ENCODE data around the gene SAMD4A. TPM values are rescaled to one million over a fixed set of nuclear protein-coding genes. Genes with fewer than 3 reads are reported as not detected.

SAMD4A gene
- total and polyA plus RNA-seq, 2 donors (not counting 1 experiment from before 2014, with no cell fraction given): 9.3 to 39.8 TPM

- Histone ChIP-seq H2AFZ (ENCODE audit: low read length) (no peak overlapping the region), H3K4me2 (ENCODE audit: extremely low read depth, insufficient read depth, low read length) (no peak overlapping the region), H3K79me2 (ENCODE audit: control insufficient read depth, insufficient read depth, low read length) (no peaks in the 10 kb centered on the region), H3K9me3 (ENCODE audit: control insufficient read depth, insufficient read depth, low read depth, low read length) (no peaks in the 10 kb centered on the region), H3K36me3 (ENCODE audit: control insufficient read depth, insufficient read depth, low read length) (no peaks in the 10 kb centered on the region), H3K4me3 (replicated peaks in 1 of 4; ENCODE audit: control extremely low read depth in 1 of 4, insufficient read depth in 1 of 4, low read depth in 3 of 4, low read length in 4 of 4) (no peak overlapping the region), H3K27me3 (ENCODE audit: control insufficient read depth, insufficient read depth, low read length) (peaks cover 3% of the 10 kb centered on the region), H3K4me1 (ENCODE audit: control insufficient read depth, extremely low read depth, insufficient read depth, low read length) (no peaks in the 10 kb centered on the region), H3K9ac (ENCODE audit: insufficient read depth, low read length) (no peak overlapping the region), H4K20me1 (ENCODE audit: control insufficient read depth, extremely low read depth, insufficient read depth, low read length) (no peaks in the 10 kb centered on the region), H3K27ac (ENCODE audit: insufficient read depth, low read length) (no peak overlapping the region)
- DNase-seq (ENCODE audit: low read depth in 2 of 2): no peak
- no peak for TF ChIP-seq CTCF (conservative IDR thresholded peaks at IDR 0.05 in 1 of 2, IDR thresholded peaks at IDR 0.05 in 1 of 2; ENCODE audit: low read depth in 1 of 2, low read length in 2 of 2)
- no peak for TF ChIP-seq EZH2 (IDR thresholded peaks at IDR 0.05; ENCODE audit: low read length, missing control alignments)
Measured at GRCh38 chr14:54803926-54804537, 237.1 kb downstream of the SAMD4A start.

- H3K4me1 ChIP-seq (ENCODE audit: control insufficient read depth, extremely low read depth, insufficient read depth, low read length): no peaks in the 10 kb centered on the region
- H3K27ac ChIP-seq (ENCODE audit: insufficient read depth, low read length): no peak overlapping the region
- DNase-seq (ENCODE audit: low read depth in 2 of 2): no peak
- no peaks in the 10 kb centered on the region for H4K20me1 ChIP-seq (ENCODE audit: control insufficient read depth, extremely low read depth, insufficient read depth, low read length)
- peaks cover 3% of the 10 kb centered on the region for H3K27me3 ChIP-seq (ENCODE audit: control insufficient read depth, insufficient read depth, low read length)
- H3K79me2 ChIP-seq (ENCODE audit: control insufficient read depth, insufficient read depth, low read length): no peaks in the 10 kb centered on the region
- no peak overlapping the region for H2AFZ ChIP-seq (ENCODE audit: low read length)
- TF ChIP-seq CTCF (conservative IDR thresholded peaks at IDR 0.05 in 1 of 2, IDR thresholded peaks at IDR 0.05 in 1 of 2; ENCODE audit: low read depth in 1 of 2, low read length in 2 of 2) (no peak), EZH2 (IDR thresholded peaks at IDR 0.05; ENCODE audit: low read length, missing control alignments) (no peak)
- no peak overlapping the region for H3K4me3 ChIP-seq (replicated peaks in 1 of 4; ENCODE audit: control extremely low read depth in 1 of 4, insufficient read depth in 1 of 4, low read depth in 3 of 4, low read length in 4 of 4)
- H3K36me3 ChIP-seq (ENCODE audit: control insufficient read depth, insufficient read depth, low read length): no peaks in the 10 kb centered on the region
- no peaks in the 10 kb centered on the region for H3K9me3 ChIP-seq (ENCODE audit: control insufficient read depth, insufficient read depth, low read depth, low read length)
- no peak overlapping the region for H3K9ac ChIP-seq (ENCODE audit: insufficient read depth, low read length)
- H3K4me2 ChIP-seq (ENCODE audit: extremely low read depth, insufficient read depth, low read length): no peak overlapping the region
Measured at GRCh38 chr14:54804538-54805041, 237.7 kb downstream of the SAMD4A start.

GRCh38 chr14:54805070-54805444, 238.1 kb downstream of the SAMD4A start:
- Histone ChIP-seq H3K79me2 (ENCODE audit: control insufficient read depth, insufficient read depth, low read length) (no peaks in the 10 kb centered on the region), H2AFZ (ENCODE audit: low read length) (no peak overlapping the region), H3K4me1 (ENCODE audit: control insufficient read depth, extremely low read depth, insufficient read depth, low read length) (no peaks in the 10 kb centered on the region), H3K36me3 (ENCODE audit: control insufficient read depth, insufficient read depth, low read length) (no peaks in the 10 kb centered on the region), H3K4me2 (ENCODE audit: extremely low read depth, insufficient read depth, low read length) (no peak overlapping the region), H3K9me3 (ENCODE audit: control insufficient read depth, insufficient read depth, low read depth, low read length) (no peaks in the 10 kb centered on the region), H4K20me1 (ENCODE audit: control insufficient read depth, extremely low read depth, insufficient read depth, low read length) (no peaks in the 10 kb centered on the region), H3K9ac (ENCODE audit: insufficient read depth, low read length) (no peak overlapping the region), H3K27me3 (ENCODE audit: control insufficient read depth, insufficient read depth, low read length) (peaks cover 3% of the 10 kb centered on the region), H3K4me3 (replicated peaks in 1 of 4; ENCODE audit: control extremely low read depth in 1 of 4, insufficient read depth in 1 of 4, low read depth in 3 of 4, low read length in 4 of 4) (no peak overlapping the region), H3K27ac (ENCODE audit: insufficient read depth, low read length) (no peak overlapping the region)
- no peak for DNase-seq (ENCODE audit: low read depth in 2 of 2)
- TF ChIP-seq CTCF (conservative IDR thresholded peaks at IDR 0.05 in 1 of 2, IDR thresholded peaks at IDR 0.05 in 1 of 2; ENCODE audit: low read depth in 1 of 2, low read length in 2 of 2) (no peak), EZH2 (IDR thresholded peaks at IDR 0.05; ENCODE audit: low read length, missing control alignments) (no peak)

Data from fibroblast of lung (primary cell).